ENCODE results near the gene CCDC9B. TPM values are rescaled to one million over a fixed set of nuclear protein-coding genes. Genes with fewer than 3 reads are reported as not detected.

Gene CCDC9B
- total RNA-seq, 2 experiments from 2014 or later: 1.4 to 2.3 TPM

DNA sequence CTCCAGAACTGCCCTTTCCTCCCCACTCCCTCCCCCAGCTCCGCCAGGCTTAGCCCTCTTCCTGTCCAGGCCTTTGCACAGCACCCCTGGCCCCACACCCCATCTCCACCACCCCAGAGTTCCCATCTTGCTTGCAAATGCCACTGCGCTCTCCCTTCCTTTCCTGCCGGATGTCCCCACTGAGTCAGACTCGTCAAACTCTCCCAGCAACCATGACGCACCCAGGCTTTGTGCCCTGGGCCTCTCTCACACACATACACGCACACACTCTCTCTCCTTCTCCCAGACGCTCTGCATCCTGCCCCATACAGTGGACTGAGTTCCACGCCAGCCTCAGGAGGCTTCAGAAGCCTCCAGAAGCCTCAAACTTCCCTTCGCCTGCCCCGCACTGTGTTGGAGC lies 2.8 kb upstream of the CCDC9B start:
- Mint-ChIP-seq H3K9me3 (no peaks in the 10 kb centered on the region), H3K4me1 (ENCODE audit: low read depth) (no peaks in the 10 kb centered on the region), H3K27ac (no peak overlapping the region), H3K4me3 (no peak overlapping the region), H3K27me3 (no peaks in the 10 kb centered on the region), H3K36me3 (ENCODE audit: low read depth) (no peaks in the 10 kb centered on the region)
- POLR2A ChIA-PET: interaction anchor here (0.8 to 1.0 kb wide), 5 partner anchors 10 to 76 kb away, joined by 3 to 5 read pairs (median 3); partner anchors contain the start of gene DISP2
- no peak for ATAC-seq
- no peak for DNase-seq
- CTCF ChIA-PET: interaction anchor here (0.8 to 12.4 kb wide), 20 partner anchors 8 to 298 kb away, joined by 3 to 376 read pairs (median 6); partner anchors contain the start of genes BAHD1, DISP2, INAFM2 and IVD
- intact Hi-C loops (cut with micrococcal nuclease): no loop called here
- TF ChIP-seq, protein P1, sequence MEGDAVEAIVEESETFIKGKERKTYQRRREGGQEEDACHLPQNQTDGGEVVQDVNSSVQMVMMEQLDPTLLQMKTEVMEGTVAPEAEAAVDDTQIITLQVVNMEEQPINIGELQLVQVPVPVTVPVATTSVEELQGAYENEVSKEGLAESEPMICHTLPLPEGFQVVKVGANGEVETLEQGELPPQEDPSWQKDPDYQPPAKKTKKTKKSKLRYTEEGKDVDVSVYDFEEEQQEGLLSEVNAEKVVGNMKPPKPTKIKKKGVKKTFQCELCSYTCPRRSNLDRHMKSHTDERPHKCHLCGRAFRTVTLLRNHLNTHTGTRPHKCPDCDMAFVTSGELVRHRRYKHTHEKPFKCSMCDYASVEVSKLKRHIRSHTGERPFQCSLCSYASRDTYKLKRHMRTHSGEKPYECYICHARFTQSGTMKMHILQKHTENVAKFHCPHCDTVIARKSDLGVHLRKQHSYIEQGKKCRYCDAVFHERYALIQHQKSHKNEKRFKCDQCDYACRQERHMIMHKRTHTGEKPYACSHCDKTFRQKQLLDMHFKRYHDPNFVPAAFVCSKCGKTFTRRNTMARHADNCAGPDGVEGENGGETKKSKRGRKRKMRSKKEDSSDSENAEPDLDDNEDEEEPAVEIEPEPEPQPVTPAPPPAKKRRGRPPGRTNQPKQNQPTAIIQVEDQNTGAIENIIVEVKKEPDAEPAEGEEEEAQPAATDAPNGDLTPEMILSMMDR (IDR thresholded peaks at IDR 0.05): no peak

DNA sequence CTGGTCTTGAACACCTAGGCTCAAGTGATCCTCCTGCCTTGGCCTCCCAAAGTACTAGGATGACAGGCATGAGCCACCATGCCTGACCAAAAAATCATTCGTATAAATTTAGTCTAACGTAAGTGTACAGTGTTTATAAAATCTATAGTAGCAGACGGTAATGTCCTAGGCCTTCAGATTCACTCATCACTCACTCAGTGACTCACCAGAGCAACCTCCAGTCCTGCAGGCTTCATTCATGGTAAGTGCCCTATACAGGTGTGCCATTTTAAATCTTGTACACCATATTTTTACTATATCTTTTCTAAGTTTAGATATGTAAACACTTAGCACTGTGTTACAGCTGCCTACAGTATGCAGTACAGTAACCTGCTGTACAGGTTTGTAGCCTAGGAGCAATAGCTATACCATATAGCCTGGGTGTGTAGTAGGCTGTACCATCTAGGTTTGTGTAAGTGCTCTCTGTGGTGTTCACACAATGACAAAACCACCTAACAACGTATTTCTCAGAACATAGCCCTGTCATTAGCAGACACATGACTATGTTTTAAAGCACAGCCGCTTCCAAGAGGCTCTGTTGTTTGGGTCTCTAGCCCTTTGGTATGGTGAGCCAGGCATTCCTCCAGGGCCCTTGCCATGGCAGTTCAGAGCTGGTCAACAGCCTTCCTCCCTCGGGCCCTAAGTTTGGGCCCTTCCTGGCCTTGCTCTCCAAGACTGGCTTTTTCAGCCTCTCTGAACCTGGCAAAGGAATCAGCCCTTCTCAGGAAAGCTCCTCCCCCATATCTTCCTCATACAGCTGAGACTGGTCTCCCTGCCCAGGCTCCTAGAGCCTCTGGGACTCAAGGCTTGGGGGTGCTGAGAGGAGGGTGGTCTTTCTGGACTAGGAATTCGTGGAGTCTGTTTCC lies 1.9 kb upstream of the CCDC9B start:
- POLR2A ChIA-PET: interaction anchor here (0.6 to 1.0 kb wide), 3 partner anchors 15 to 88 kb away, joined by 3 to 4 read pairs (median 3); partner anchors contain the start of gene DISP2

DNA sequence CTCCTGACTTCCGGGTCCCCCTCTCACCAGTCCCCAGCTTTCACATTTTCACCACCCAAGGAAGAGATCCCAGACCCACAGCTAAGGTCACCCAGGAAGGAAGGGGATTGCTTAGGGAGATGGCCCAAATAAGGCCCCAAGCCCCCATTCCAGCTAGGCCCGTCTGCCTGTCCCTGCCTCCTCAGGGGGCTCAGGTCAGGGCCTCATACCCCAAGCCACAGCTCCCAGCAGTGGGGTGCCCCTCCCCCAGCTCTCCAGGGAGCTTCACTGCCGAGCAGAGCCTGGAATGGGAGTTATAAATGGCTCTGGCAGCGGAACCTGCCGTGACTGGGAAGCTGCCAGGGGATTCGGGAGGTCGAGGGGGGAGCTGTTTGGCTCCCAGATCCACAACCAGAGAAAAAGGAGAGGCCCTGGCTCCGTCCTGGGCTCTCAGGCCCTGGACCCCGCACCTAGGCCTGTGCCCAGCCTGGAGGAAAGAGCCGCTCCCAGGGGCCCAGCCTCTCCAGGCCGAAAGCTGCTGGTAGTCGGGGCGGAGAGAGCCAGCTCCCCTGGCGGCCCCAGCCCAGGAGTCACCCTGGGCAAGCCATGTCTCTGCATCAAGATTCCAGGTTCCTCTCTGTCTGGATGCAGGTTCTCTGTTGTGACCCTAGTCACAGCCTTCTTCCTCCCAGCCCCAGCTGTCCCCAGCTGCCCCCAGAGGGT lies 550 bp downstream of the CCDC9B start:
- POLR2A ChIA-PET: interaction anchor here (0.9 to 3.3 kb wide), 3 partner anchors 12 to 31 kb away, joined by 3 to 12 read pairs (median 3); partner anchors contain the start of gene PLCB2
- ATAC-seq: no peak
- intact Hi-C loops (cut with micrococcal nuclease): no loop called here

More for the DNA sequence above, 1.9 kb upstream of the CCDC9B start:
- CTCF ChIA-PET: interaction anchor here (0.8 to 12.4 kb wide), 11 partner anchors 8 to 297 kb away, joined by 3 to 376 read pairs (median 25); partner anchors contain the start of genes DISP2, INAFM2, PHGR1 and PLCB2
- ATAC-seq (no peak), DNase-seq (no peak)
- H3K4me3 Mint-ChIP-seq: no peak overlapping the region
- H3K4me1 Mint-ChIP-seq (ENCODE audit: low read depth): peaks cover 2% of the 10 kb centered on the region
- H3K27ac Mint-ChIP-seq: no peak overlapping the region
- TF ChIP-seq, protein P1 (IDR thresholded peaks at IDR 0.05): no peak
- no peaks in the 10 kb centered on the region for H3K27me3 Mint-ChIP-seq
- no peaks in the 10 kb centered on the region for H3K36me3 Mint-ChIP-seq (ENCODE audit: low read depth)
- H3K9me3 Mint-ChIP-seq: no peaks in the 10 kb centered on the region
- intact Hi-C loops (cut with micrococcal nuclease): no loop called here

DNA sequence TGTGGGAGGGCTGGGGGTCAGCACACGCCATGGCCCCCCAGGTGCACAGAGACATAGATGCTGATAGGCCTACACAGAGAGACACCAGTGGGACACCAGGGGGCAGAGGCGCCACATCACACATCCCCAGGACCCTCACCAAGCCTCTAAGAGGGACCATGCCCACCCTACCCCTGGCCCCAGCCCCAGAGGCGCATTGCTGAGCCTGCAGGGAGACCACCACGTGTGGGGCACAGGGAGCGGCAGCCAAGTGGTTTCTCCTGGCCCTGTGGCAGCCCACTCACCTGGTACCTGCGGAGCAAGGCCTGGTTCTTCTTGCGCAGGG lies 1.2 kb downstream of the CCDC9B start:
- DNase-seq (no peak), ATAC-seq (no peak)
- ChIA-PET POLR2A (interaction anchor here (0.9 to 3.3 kb wide), 2 partner anchors 14 to 31 kb away, joined by 3 to 12 read pairs; partner anchors contain the start of gene PLCB2), CTCF (interaction anchor here (0.8 to 12.4 kb wide), 6 partner anchors 11 to 81 kb away, joined by 3 to 376 read pairs (median 203); partner anchors contain the start of genes INAFM2 and PLCB2)
- Mint-ChIP-seq H3K36me3 (ENCODE audit: low read depth) (no peaks in the 10 kb centered on the region), H3K9me3 (no peaks in the 10 kb centered on the region), H3K27me3 (no peaks in the 10 kb centered on the region), H3K27ac (no peak overlapping the region), H3K4me1 (ENCODE audit: low read depth) (peaks cover 3% of the 10 kb centered on the region), H3K4me3 (no peak overlapping the region)
- intact Hi-C loops (cut with micrococcal nuclease): no loop called here
- TF ChIP-seq, protein P1 (IDR thresholded peaks at IDR 0.05): no peak

More for the DNA sequence above, 550 bp downstream of the CCDC9B start:
- CTCF ChIA-PET: interaction anchor here (1.3 to 12.4 kb wide), 7 partner anchors 11 to 123 kb away, joined by 3 to 376 read pairs (median 201); partner anchors contain the start of genes INAFM2 and PLCB2
- H3K27ac Mint-ChIP-seq: no peak overlapping the region
- H3K9me3 Mint-ChIP-seq: no peaks in the 10 kb centered on the region
- no peaks in the 10 kb centered on the region for H3K36me3 Mint-ChIP-seq (ENCODE audit: low read depth)
- TF ChIP-seq, protein P1 (IDR thresholded peaks at IDR 0.05): no peak
- no peaks in the 10 kb centered on the region for H3K27me3 Mint-ChIP-seq
- H3K4me3 Mint-ChIP-seq: no peak overlapping the region
- DNase-seq: no peak
- peaks cover 2% of the 10 kb centered on the region for H3K4me1 Mint-ChIP-seq (ENCODE audit: low read depth)

All from activated CD8-positive, alpha-beta T cell treated with anti-CD3 and anti-CD28 coated beads for 36 hours (primary cell).